Pulmonary artery endothelial cell (primary cell): ENCODE data around the gene SMARCA1. TPM values are rescaled to one million over a fixed set of nuclear protein-coding genes. Genes with fewer than 3 reads are reported as not detected.

ENCODE experiments used
- DNase-seq: peaks from one replicate; pipeline ENCODE4 v3.0.0-alpha.2; 2011; ENCODE audit warnings: low read depth, low spot score
- total RNA-seq: library from RNA; depleted of rRNA; stranded (reverse); fragments of >200 nt; gene quantifications from 2 replicates; pipeline ENCODE4 v1.2.3, GENCODE V29; 2014

SMARCA1 gene
- total RNA-seq, 1 donor from 2014 or later = 31.5 TPM

DNA sequence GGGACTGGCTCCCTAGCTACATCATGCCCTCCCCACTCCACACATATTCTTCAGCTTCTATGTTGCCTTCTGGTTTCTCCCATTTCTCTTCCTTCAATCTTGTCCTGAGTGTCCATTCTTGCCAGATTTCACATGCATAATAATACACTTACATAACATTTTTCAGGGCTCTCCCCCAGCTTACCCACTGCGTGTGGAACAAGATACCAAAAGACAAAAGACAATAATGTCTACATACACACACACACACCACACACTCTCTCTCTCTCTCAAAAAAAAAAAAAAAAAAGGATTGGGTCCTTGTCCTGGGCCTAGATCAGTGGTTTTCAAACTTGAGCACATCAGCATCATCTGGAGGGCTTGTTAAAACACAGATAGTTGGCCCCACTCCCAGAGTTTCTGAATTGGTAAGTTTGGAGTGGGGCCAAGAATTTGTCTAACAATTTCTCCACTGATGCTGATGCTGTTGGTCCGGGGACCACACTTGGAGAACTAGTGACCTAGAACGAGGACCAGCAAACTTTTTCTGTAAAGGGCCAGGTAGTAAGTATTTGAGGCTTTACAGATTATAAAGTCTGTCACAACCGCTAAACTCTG lies 6.5 kb upstream of the SMARCA1 start:
- no peak for DNase-seq

DNA sequence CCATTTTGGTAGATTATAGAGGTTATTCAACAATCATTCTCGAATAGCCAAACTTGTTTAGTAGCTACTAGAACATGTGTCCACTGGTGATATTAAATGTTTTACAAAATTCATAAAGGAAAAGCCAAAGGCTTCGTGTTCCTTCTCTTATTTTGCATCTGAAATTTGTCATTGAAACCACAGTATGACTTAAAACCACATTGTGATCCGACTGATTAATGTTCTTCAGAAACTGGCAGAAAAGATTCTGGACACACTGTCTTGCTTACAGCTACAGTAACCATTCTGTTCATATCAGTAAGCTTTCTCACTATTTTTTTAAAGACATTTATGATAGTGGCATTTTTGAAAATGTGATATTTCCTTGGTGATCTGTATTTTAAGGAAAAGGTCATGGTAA lies 2.6 kb upstream of the SMARCA1 start:
- DNase-seq = no peak

DNA sequence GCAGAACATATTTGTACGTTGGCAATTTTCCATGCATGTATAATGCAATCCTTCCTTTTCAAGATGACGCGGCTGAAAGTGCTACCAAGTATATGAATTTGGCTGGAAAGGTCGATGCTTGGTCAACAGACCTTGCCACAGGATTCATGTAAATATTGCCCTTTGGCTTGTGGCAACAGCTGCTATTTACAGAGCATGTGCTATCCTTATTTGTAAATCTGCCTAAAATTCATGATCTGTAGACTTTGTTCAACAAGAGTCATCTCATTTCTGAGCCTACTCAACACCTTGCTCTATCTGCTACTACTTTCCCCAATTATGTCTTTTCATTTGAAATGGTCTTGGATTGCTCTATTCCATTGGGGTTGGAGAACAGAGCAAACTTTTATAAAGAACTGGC lies 1.9 kb upstream of the SMARCA1 start:
- DNase-seq = no peak

DNA sequence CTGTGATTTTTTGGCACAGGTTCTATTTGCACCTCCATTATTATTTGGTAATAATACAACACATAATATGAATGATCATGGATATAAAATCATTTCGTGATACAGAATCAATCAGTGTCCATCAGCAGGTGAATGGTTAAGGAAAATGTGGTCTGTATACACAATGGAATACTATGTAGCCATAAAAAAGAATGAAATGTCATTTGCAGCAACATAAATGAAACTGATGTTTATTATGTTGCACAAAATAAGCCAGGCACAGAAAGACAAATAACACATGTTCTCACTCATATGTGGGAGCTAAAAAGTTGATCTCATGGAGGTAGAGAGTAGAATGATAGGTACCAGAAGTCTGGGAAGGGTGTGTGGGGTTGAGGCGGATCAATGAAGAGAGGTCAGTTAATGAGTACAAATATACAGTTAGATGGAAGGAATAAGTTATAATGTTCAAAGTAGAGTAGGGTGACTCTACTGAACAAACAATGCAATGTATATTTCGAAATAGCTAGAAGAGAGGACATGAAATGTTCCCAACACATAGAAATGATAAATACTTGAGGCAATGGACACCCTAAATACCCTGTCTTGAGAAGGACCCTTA lies 1.1 kb upstream of the SMARCA1 start:
- DNase-seq = no peak

DNA sequence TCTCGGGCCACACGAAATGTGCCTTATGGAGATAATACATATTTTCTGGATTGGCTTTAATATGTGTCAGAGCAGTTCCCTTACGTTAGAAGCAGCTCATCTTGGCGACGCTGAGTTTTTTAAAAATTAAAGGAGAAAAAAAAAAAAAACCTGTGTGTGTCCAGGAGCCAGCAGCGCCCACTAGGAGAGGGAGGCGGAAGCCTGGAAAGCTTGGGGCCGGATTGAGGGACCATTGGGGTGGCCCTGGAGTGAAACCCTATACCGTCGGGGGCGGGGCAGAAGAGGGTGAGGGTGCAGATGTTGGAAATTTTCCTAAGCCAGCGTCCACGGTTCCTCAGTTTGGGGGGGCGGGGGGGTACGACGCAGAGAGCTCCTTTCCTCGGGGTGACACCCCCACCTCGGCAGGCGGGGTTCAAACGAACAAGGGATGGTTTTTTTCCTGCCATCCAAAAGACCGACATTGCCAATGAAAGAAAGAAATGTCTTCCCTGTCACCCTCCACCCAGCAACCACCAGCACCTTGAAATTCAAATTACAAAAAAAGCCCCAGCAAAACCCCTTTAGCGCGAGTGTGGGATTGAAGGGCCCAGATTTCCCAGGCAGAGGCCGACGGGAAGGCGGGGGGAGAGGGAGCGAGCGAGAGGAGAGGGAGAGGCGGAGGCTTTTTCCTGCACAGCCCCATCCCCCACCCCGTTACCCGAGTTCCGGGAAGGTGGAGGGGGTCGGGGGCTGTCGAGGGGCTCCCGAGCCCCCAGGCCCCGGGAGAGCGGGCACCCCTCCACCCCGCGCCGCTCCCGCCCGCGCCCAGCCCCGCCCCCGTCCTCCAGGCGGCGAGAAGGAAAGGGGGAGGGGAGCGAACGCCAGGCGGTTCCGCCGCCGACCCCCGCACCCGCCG lies 859 bp downstream of the SMARCA1 start:
- no peak for DNase-seq

DNA sequence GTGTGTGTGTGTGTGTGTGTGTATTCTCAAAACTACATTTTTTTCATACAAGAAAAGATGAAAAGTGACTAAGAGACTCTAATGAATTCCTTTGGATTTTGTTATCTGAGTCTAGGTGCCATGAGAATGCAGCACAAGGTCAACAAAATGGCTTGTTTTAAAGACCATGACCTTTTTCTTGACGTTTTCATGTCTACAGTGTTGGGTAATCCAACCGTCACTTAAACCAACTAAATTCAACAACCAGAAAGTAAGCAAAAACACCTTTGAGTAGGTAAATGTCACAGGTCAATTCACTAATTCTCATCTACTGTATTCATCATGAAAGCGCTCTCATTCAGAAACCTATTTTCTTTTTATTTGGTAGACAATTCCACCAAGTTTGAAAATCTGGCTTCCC lies 3.1 kb downstream of the SMARCA1 start:
- no peak for DNase-seq

DNA sequence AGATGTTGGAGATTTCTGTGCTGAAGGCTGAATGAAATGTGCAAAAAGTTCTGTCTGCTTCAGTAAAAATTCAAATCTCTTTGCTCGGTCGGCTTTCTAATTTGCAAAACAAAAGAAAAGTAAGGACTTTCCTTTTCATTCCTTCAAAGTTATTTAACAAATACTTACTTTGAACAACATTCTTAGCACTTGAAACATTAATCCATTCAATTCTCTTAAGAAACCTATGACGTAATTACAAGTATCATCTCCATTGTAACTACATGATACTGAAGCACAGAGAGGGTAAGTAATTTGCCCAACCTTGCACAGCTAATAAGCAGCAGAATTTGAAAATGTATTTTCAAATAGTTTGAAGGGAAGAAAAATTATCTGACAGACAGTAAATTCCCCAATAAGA lies 6.9 kb downstream of the SMARCA1 start:
- no peak for DNase-seq

DNA sequence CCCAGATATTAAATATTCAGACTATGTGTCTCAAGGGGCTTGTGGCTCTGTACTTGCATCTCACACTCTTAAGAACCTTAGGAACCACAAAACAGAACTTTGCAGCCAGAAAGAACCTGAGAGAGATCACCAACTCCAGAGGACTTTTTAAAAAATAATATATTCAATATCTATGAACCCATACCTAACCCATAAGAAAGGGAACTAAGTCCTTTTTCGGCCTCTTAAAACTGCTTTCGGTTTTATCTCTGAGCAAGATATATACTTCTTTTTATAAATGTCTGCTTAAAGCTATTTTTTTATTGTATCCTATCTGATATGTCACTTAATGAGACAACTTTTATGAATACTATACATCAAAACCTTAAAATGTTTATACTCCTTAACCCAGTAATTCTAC lies 10.9 kb downstream of the SMARCA1 start:
- no peak for DNase-seq

DNA sequence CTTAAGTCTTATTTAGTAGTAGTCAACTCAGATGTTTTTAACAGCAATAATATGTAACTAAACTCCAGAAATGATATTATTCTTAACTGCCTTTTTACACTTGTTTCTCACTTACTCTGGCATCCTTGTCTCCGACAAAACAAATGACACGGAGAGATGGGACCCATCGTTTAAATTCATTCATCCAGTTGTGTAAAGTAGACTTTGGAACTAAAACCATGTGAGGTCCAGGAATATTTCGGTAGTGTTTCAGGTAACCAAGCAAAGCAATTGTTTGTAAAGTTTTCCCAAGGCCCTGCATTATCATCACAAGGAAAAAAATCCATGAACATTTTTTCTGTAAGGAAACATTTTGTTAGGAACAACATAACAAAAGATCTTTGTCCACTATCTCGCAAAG lies 11.6 kb downstream of the SMARCA1 start:
- DNase-seq = no peak

DNA sequence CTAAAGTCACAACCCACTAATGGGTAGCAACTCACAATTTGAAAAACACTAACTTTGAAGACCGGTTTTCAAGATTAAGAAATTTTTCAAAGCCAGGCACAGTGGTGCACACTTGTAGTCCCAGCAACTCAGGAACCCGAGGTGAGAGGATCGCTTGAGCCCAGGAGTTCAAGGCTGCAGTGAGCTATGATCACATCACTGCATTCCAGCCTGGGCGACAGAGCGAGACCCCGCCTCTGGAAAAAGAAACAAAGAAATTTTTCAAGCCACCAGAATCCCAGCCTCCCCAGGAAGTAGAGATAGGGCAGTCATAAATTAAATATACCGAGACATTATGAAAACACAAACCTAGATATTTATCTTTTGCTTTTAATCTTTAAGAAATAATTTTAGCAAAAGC lies 13.0 kb downstream of the SMARCA1 start:
- DNase-seq = no peak

DNA sequence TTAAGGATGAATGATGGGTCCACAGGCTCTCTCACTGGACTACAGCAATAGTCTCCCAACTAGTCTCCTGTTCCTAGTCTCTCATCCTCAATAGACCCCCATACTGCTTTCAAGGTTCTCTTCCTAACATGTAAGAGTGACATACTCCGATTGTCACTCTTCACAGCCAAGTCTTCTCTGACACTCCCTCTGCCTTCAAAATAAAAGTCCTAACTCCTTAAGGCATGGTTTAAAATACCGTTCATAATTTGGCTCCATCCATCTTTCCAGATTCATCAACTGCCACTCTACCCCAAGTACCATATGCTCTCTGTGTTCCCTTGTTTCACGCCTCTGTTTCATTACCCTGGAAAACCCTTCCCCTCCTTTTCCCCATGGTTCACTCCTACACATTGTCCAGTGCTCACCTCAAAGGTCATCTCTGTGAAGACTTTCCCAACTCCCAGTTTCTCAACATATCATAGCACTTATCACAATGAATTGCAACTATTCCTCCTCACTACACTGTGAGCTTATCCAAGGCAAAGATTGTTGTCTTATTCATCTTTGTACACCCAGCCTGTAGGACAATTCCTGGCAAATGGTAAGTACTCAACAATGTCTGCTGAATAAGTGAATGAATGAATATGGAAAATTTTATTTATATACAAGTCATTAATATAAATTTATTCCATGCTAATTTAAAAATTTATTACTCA lies 26.0 kb downstream of the SMARCA1 start:
- no peak for DNase-seq

DNA sequence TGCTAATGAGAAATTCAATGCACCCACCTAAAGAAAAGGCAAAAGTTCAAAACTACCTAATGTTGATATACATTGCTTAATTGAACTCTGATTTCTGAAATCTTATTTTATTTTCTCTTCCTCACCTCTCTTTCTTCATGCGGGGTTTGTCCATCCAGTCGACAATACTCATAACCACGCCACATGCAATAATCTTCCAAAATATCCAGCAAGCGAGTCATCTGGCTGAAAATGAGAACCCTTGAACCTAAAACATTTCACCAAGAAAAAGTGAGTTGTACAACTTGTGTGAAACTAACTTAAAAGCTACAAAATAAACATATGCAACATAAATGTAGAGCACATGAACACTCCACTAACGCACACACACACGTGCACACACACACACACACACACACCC lies 26.7 kb downstream of the SMARCA1 start:
- no peak for DNase-seq

DNA sequence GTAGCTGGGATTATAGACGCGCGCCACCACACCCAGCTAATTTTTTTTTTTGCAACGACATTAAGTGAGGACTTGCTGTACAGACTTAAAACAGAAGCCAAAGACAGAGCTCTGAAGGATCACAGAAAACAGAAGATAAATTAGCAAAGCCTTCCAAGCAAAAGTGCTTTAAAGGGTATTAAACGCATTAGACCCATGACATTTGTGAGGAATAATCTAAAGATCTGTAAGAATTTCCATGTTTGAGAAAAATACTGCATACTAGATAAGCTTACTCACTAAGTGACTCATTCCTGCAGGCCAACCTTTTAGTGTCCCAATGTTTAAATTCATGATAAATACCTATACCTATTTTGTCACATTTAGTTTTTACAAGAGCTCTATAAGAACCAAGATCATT lies 27.4 kb downstream of the SMARCA1 start:
- DNase-seq = no peak

DNA sequence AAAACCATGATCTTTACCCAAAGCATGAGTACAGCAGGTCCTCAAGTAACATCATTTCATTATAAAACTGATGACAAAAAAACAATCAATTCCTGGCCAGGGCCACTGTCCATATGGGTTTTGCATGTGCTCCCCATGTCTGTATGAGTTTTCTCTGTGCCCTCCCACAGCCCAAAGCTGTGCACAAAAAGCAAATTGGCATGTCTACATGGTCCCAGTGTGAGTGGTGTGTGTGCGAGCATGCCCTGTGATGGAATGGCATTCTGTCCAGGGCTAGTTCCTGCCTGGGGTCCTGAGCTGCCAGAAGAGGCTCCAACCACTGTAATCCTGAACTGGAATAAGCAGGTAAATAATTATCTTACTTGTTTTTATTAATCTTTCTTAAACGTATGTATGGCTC lies 28.4 kb downstream of the SMARCA1 start:
- no peak for DNase-seq

DNA sequence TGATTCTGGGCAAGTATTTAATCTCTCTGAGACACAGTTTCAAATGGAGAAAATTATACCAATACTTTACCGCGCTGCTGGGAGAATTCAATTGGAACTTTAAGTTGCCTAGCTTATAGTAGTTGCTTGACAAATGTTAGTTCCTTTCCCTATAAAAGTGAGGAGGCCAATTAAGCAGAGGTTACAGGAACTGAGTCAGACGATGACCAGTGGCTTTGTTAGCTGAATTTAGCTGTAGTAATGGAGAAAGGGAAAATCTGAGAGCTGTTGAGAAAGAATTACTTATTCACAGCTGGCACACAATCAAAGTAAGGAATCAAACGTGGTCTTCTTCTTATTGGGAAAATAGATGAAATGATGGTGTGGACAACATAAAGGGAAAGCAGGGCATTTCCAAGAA lies 29.6 kb downstream of the SMARCA1 start:
- DNase-seq = peak; percentile 4

DNA sequence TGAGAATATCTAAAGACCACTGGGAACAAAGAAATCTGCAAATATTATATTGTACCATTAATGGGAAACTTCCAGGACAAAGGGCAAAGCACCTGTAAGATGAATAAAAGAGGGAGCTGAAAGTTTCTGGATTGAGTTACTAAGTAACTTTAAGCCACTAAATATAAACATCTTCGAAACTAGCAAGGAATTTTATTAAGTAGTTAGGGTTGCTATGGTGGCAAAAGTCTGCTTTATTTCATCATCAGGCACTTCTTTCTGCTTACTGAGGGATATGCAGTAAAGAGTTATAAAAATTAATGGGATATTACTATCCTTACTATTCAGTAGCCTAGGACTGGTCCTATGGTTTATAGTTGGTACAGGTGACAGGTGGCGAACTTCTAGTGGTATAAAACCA lies 33.0 kb downstream of the SMARCA1 start:
- DNase-seq = no peak

DNA sequence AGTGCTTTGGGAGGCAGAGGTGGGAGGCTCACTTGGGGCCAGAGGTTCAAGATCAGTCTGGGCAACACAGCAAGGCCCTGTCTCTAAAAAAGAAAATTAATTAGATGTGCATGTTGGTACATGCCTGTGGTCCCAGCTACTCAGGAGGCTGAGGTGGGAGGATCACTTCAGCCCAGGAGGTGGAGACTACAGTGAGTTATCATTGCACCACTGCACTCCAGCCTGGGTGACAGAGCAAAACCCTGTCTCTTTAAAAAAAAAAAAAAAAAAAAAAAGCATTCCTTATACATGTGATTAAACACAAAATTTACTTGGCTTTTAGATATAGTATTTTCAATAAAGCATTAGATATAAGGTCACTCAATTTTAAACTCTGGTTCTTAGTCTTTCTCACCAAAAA lies 34.9 kb downstream of the SMARCA1 start:
- DNase-seq = no peak

DNA sequence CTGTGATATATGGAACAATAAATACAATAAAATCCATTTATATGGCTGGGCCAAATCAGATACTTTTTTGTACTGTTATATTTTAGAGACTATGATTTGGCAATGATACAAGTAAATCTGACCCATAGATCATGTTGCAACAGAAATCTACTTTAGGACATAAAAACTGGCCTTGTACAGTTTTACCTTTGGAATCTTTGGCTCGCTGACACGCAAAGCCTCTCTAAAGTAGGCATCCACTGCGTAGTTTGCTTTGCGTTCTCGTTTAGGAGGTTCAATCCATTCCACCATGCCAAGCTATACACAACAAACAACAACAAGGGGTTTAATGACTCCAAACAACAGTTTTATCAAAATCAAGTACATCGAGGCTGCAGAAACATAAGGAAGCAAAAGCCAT lies 42.4 kb downstream of the SMARCA1 start:
- no peak for DNase-seq

DNA sequence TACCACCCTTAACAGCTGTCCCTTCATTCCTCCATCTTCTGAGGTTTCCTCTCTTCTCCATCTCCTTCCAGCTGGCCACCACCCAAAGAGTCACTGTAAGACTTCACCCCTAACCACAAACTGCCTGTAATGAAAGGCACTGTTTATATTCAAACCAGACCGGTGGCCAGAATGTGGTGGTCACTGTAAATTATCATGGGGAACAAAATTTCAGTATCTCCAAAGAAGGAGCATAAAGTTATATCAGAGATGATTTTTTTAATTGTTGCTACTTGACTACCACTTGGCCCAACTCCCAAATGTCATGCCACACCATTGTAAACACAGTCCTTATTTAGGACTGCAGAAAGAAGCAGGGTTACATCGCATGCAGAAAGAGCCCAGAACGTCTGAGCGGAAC lies 44.8 kb downstream of the SMARCA1 start:
- DNase-seq = no peak

DNA sequence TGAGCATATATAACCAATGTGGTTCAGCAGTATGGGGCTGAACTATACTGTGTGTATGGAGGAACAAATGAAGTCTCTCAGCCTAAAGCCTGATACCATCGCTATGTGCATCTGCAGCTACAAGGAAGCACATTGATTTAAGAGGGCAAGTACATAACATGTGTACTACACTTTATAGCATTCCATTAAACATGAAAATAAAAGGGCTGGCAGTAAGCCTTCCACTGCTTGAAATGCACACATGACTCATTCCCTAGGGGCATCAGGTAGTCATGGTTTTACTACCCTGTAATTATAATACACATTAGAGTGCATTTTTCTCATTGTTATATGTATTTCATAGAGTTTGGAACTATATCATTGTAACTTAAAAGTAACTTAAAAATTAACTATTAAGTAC lies 51.2 kb downstream of the SMARCA1 start:
- DNase-seq = no peak

DNA sequence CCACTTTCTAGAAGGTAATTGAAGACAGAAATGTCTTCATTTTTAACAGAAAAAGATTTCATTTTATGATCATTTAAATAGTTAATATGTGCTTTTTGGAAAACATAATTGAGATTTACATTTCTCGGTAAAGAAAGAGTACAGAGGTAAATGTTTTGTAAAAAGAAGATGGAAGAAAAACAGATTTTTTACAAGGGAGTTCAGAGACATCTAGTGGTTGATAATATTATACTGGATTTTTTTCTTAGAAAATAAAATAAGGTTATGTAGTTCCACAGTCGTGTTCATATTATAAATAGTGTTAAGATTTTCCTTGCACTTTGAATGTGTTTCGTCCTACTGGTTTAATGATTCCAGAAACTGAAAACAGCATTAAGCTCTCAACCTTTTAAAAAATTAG lies 60.6 kb downstream of the SMARCA1 start:
- no peak for DNase-seq

DNA sequence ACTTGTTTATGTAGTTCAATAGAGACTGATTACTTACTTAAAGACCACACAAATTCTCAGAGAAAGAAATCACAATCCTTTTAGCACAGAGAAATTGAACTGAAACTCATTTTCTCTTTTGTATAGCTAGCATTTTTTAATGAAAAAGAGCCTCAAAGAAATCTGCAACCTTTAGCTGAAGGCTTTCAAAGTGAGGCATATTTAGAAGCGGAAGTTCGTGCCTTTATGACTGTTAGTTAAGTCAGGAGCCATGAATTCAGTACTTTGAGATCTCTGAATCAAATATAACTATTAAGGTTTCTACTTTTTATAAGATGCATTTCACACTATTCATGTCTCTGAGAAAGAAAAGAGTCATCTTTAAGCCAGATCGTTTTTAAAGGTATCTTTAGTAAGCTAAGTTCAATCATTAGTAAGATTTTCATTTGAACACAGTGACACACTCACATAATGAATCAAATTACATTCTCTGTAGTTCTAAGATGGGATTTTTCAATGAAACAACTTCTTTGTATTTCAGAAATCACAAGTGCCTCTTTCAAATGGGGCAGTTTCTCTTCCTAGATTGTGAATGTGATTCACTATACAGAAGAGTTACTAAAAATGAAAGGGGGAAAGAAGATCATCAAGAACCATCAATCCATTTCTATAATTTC lies 61.4 kb downstream of the SMARCA1 start:
- no peak for DNase-seq
